GM12875 (cell line): Measurements from ENCODE around the gene ZNF544.

ENCODE experiments used
- H3K4me3 ChIP-seq: one replicate; pipeline ENCODE4 v1.5.1; 2011; ENCODE audit warnings: low read depth, low read length, control low read depth
- CTCF ChIP-seq: IDR thresholded peaks from 2 replicates; pipeline ENCODE4 v1.5.1; 2011; ENCODE audit warnings: low read depth, mild to moderate bottlenecking, control low read depth, inconsistent platforms, low read length, moderate library complexity, borderline replicate concordance; ENCODE audit not compliant: insufficient read depth

The ZNF544 gene

GRCh38 chr19:58274771-58275201, 46.1 kb downstream of the ZNF544 start:
- H3K4me3 ChIP-seq = no peak overlapping the region
- no peak for TF ChIP-seq CTCF

GRCh38 chr19:58275564-58275963, 46.9 kb downstream of the ZNF544 start:
- H3K4me3 ChIP-seq = no peak overlapping the region
- no peak for TF ChIP-seq CTCF

GRCh38 chr19:58277197-58277596, 48.5 kb downstream of the ZNF544 start:
- no peak overlapping the region for H3K4me3 ChIP-seq
- TF ChIP-seq CTCF = no peak

- peak overlapping the region; percentile 69 for H3K4me3 ChIP-seq
- no peak for TF ChIP-seq CTCF
Measured at GRCh38 chr19:58277748-58278540, 49.2 kb downstream of the ZNF544 start.

- peak within 1 kb of the TSS; percentile 69 for H3K4me3 ChIP-seq
- TF ChIP-seq CTCF = no peak
Measured at GRCh38 chr19:58278541-58279041, 49.9 kb downstream of the ZNF544 start, which contains the start of gene ZNF8. Gene ZNF8, plus strand, starts transcription at chr19:58278955. Its CDS starts 127 bp downstream, at chr19:58279082.

GRCh38 chr19:58279042-58279924, 50.6 kb downstream of the ZNF544 start:
- peak overlapping the region; percentile 69 for H3K4me3 ChIP-seq
- no peak for TF ChIP-seq CTCF
